GM12878 (cell line): ENCODE data around the gene RCC1. TPM values are rescaled to one million over a fixed set of nuclear protein-coding genes. Genes with fewer than 3 reads are reported as not detected.
A peak's percentile ranks its signal among the peaks of the same experiment; 100 is the strongest.

Source experiments
- CBFB ChIP-seq: IDR thresholded peaks from 2 replicates; pipeline ENCODE4 v1.6.1; 2016; ENCODE audit warnings: antibody characterized with exemption, low read depth
- EED ChIP-seq: sonication (generic); IDR thresholded peaks from 2 replicates; pipeline ENCODE4 v1.6.1; 2016; ENCODE audit warnings: antibody characterized with exemption, low read depth
- HDGF ChIP-seq: fragments of 450-650 bp; IDR thresholded peaks from 2 replicates; pipeline ENCODE4 v1.6.1; 2016; ENCODE audit warnings: antibody characterized with exemption
- NFIC ChIP-seq: IDR thresholded peaks from 2 replicates; pipeline ENCODE4 v1.6.1; 2012; ENCODE audit warnings: low read depth, mild to moderate bottlenecking, inconsistent platforms, low read length, moderate library complexity
- RCOR1 ChIP-seq: conservative IDR thresholded peaks from 2 replicates; pipeline ENCODE4 v1.6.1; 2012; ENCODE audit warnings: low read depth, low read length, improper control_type of control experiment
- REST ChIP-seq: IDR thresholded peaks from 2 replicates; pipeline ENCODE4 v1.6.1; 2012; ENCODE audit warnings: mild to moderate bottlenecking, low read depth, low read length
- SIN3A ChIP-seq: IDR thresholded peaks from 2 replicates; pipeline ENCODE4 v1.6.1; 2012; ENCODE audit warnings: low read depth, low read length, improper control_type of control experiment
- SIX5 ChIP-seq: IDR thresholded peaks from 2 replicates; pipeline ENCODE4 v1.6.1; 2011; ENCODE audit warnings: mild to moderate bottlenecking, low read depth, low read length, moderate library complexity; ENCODE audit not compliant: severe bottlenecking
- SP1 ChIP-seq: IDR thresholded peaks from one replicate; pipeline ENCODE4 v1.6.1; 2011; ENCODE audit warnings: low read depth, low read length
- USF1 ChIP-seq: IDR thresholded peaks from 2 replicates; pipeline ENCODE4 v1.6.1; 2011; ENCODE audit warnings: borderline replicate concordance, low read depth, mild to moderate bottlenecking, moderate library complexity, mixed read lengths, low read length; ENCODE audit not compliant: insufficient read depth; ENCODE audit errors: extremely low read length
- ZBED1 ChIP-seq: IDR thresholded peaks from 2 replicates; pipeline ENCODE4 v1.6.1; 2016; ENCODE audit warnings: borderline replicate concordance
- ZBTB4 ChIP-seq: fragments of 450-650 bp; formaldehyde crosslinking; IDR thresholded peaks from 2 replicates; pipeline ENCODE4 v1.4.0; 2022; ENCODE audit warnings: mild to moderate bottlenecking, moderate library complexity
- ZZZ3 ChIP-seq: IDR thresholded peaks from 2 replicates; pipeline ENCODE4 v1.6.1; 2011; ENCODE audit warnings: low read depth; ENCODE audit not compliant: control insufficient read depth, insufficient read length
- polyA plus RNA-seq, 11 experiments: library from polyadenylated mRNA; depleted of rRNA in 4 of 11; unstranded in 6 of 11; stranded (reverse) in 5 of 11; fragments of >200 nt; fragmentation: Nextera tagmentation in 4 of 11; fragmentation: Illumina TruSeq in 1 of 11; extraction: Ambion mirVana in 4 of 11; extraction: Trizol in 1 of 11; gene quantifications; 1 replicate in 1 of 11; 2 replicates in 10 of 11; pipeline versions ENCODE4 v1.2.1 to v1.2.3, GENCODE V29; 2011 to 2016; ENCODE audit warnings: inconsistent platforms in 2 of 11, missing spikeins in 2 of 11, low read depth in 1 of 11
- total RNA-seq, 4 experiments: library from RNA; depleted of rRNA in 3 of 4; stranded (reverse); fragments of >200 nt in 3 of 4; fragmentation: Illumina TruSeq in 1 of 4; extraction: Trizol in 1 of 4; gene quantifications; 2 replicates each; pipeline versions ENCODE4 v1.2.1 to v1.2.3, GENCODE V29; 2013 to 2021
- TF ChIP-seq, protein P1 (sequence below): IDR thresholded peaks from 2 replicates; pipeline ENCODE4 v1.6.1; 2012; ENCODE audit warnings: low read depth, low read length, improper control_type of control experiment
- TF ChIP-seq, protein P2 (sequence below): fragments of 450-650 bp; IDR thresholded peaks from 2 replicates; pipeline ENCODE4 v1.6.1; 2017; ENCODE audit warnings: mild to moderate bottlenecking, low read depth, inconsistent platforms; ENCODE audit not compliant: poor library complexity, severe bottlenecking
- TF ChIP-seq, protein P3 (sequence below): fragments of 450-650 bp; IDR thresholded peaks from 2 replicates; pipeline ENCODE4 v1.6.1; 2018; ENCODE audit warnings: borderline replicate concordance, mild to moderate bottlenecking; ENCODE audit not compliant: partially characterized antibody

The RCC1 gene
- total and polyA plus RNA-seq, 10 of the 15 experiments (the other 5 are each of a cell fraction or from before 2014, with no cell fraction given), result 8.3 to 99.4 (median 74.6) TPM

GRCh38 chr1:28581531-28582247 lies 75.8 kb downstream of the RCC1 start (continued):
- TF ChIP-seq ZBTB4 (CRISPR knock-in tag) (no peak), USF1 (peak; percentile 53), SP1 (peak; percentile 75), CBFB (peak; percentile 99), SIX5 (peak; percentile 86), ZBED1 (peak; percentile 92), ZZZ3 (no peak), SIN3A (peak; percentile 65; the same call in 1 of the 2 replicates), NFIC (no peak), REST (peak; percentile 59; the same call in 1 of the 2 replicates), HDGF (no peak; the same call in 1 of the 2 replicates), EED (peak; percentile 63; the same call in 1 of the 2 replicates), RCOR1 (no peak; the same call in 1 of the 2 replicates)
- TF ChIP-seq, protein P1, sequence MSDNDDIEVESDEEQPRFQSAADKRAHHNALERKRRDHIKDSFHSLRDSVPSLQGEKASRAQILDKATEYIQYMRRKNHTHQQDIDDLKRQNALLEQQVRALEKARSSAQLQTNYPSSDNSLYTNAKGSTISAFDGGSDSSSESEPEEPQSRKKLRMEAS, result peak; percentile 91
- TF ChIP-seq, protein P2, sequence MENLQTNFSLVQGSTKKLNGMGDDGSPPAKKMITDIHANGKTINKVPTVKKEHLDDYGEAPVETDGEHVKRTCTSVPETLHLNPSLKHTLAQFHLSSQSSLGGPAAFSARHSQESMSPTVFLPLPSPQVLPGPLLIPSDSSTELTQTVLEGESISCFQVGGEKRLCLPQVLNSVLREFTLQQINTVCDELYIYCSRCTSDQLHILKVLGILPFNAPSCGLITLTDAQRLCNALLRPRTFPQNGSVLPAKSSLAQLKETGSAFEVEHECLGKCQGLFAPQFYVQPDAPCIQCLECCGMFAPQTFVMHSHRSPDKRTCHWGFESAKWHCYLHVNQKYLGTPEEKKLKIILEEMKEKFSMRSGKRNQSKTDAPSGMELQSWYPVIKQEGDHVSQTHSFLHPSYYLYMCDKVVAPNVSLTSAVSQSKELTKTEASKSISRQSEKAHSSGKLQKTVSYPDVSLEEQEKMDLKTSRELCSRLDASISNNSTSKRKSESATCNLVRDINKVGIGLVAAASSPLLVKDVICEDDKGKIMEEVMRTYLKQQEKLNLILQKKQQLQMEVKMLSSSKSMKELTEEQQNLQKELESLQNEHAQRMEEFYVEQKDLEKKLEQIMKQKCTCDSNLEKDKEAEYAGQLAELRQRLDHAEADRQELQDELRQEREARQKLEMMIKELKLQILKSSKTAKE, result no peak
- TF ChIP-seq, protein P3, sequence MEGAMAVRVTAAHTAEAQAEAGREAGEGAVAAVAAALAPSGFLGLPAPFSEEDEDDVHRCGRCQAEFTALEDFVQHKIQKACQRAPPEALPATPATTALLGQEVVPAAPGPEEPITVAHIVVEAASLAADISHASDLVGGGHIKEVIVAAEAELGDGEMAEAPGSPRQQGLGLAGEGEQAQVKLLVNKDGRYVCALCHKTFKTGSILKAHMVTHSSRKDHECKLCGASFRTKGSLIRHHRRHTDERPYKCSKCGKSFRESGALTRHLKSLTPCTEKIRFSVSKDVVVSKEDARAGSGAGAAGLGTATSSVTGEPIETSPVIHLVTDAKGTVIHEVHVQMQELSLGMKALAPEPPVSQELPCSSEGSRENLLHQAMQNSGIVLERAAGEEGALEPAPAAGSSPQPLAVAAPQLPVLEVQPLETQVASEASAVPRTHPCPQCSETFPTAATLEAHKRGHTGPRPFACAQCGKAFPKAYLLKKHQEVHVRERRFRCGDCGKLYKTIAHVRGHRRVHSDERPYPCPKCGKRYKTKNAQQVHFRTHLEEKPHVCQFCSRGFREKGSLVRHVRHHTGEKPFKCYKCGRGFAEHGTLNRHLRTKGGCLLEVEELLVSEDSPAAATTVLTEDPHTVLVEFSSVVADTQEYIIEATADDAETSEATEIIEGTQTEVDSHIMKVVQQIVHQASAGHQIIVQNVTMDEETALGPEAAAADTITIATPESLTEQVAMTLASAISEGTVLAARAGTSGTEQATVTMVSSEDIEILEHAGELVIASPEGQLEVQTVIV, result no peak
